Measurements from ENCODE around the gene ZNF845. TPM values are rescaled to one million over a fixed set of nuclear protein-coding genes. Genes with fewer than 3 reads are reported as not detected.
"Not testable (repeated sequence)": the region's sequence is repeated elsewhere in the genome, so short reads cannot be mapped to it uniquely, and the experiment has no call there.

Gene ZNF845
- total RNA-seq, 4 donors from 2014 or later: 4.2 to 7.1 (median 5.2) TPM

DNA sequence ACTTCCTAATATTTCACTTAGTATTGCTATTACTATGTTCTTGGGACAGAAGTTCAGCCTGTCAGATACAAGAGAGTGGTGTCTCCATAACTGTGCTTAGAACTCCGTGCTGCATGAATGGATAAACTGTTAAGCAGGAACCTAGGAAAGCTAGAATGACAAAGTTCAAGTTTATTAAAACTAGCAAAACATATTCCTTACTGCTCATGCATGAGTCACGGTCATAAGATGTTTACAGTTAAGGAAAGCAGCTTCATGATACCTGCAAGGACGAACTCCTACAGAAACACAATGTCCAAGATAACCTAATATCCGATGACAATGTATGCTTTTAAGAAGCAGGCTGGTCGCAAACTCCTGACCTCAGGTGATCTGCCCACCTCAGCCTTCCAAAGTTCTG is 55.4 kb downstream of the ZNF845 start:
- no peaks in the 10 kb centered on the region for H3K27me3 ChIP-seq
- H3K36me3 ChIP-seq: peaks cover 17% of the 10 kb centered on the region
- no peak for TF ChIP-seq EP300 (IDR thresholded peaks at IDR 0.05)
- TF ChIP-seq POLR2AphosphoS5 (IDR thresholded peaks at IDR 0.05): no peak
- TF ChIP-seq, protein P1, sequence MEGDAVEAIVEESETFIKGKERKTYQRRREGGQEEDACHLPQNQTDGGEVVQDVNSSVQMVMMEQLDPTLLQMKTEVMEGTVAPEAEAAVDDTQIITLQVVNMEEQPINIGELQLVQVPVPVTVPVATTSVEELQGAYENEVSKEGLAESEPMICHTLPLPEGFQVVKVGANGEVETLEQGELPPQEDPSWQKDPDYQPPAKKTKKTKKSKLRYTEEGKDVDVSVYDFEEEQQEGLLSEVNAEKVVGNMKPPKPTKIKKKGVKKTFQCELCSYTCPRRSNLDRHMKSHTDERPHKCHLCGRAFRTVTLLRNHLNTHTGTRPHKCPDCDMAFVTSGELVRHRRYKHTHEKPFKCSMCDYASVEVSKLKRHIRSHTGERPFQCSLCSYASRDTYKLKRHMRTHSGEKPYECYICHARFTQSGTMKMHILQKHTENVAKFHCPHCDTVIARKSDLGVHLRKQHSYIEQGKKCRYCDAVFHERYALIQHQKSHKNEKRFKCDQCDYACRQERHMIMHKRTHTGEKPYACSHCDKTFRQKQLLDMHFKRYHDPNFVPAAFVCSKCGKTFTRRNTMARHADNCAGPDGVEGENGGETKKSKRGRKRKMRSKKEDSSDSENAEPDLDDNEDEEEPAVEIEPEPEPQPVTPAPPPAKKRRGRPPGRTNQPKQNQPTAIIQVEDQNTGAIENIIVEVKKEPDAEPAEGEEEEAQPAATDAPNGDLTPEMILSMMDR (IDR thresholded peaks at IDR 0.05): no peak
- no peak for TF ChIP-seq POLR2A (IDR thresholded peaks at IDR 0.05)
- 91% methylated on average over 5 of the region's 5 CpGs for WGBS
- no peak overlapping the region for H3K27ac ChIP-seq
- H3K4me1 ChIP-seq: peaks cover under 1% of the 10 kb centered on the region
- H3K9me3 ChIP-seq: peaks cover 20% of the 10 kb centered on the region
- no peak for DNase-seq (ENCODE audit: low spot score in 2 of 2)
- no peak overlapping the region for H3K4me3 ChIP-seq

DNA sequence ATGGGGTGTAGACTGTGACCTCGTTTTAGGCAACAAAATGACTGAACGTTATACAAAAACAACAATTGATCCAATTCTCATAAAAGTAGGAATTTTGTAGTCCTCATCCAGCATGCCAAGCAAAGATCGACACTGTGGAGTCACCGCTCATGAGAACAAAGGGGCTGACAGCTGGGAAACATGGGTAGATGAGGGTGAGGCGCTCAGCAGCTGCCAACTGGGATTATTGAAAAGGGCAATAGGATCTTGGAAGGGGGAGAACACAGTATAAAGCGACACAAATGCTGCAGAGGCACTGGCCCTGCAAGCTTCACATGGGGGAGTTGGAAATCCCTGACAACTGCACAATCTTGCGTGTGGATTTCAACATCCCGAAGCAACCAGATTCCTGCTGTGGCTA is 56.0 kb downstream of the ZNF845 start:
- 61% methylated on average over 8 of the region's 8 CpGs for WGBS
- H3K9me3 ChIP-seq: peaks cover 16% of the 10 kb centered on the region
- no peaks in the 10 kb centered on the region for H3K27me3 ChIP-seq
- H3K4me1 ChIP-seq: peaks cover 7% of the 10 kb centered on the region
- DNase-seq (ENCODE audit: low spot score in 2 of 2): no peak
- H3K4me3 ChIP-seq: no peak overlapping the region
- H3K36me3 ChIP-seq: peaks cover 15% of the 10 kb centered on the region
- no peak for TF ChIP-seq POLR2A (IDR thresholded peaks at IDR 0.05)
- no peak for TF ChIP-seq EP300 (IDR thresholded peaks at IDR 0.05)
- TF ChIP-seq, protein P1 (IDR thresholded peaks at IDR 0.05): no peak
- no peak for TF ChIP-seq POLR2AphosphoS5 (IDR thresholded peaks at IDR 0.05)
- no peak overlapping the region for H3K27ac ChIP-seq

DNA sequence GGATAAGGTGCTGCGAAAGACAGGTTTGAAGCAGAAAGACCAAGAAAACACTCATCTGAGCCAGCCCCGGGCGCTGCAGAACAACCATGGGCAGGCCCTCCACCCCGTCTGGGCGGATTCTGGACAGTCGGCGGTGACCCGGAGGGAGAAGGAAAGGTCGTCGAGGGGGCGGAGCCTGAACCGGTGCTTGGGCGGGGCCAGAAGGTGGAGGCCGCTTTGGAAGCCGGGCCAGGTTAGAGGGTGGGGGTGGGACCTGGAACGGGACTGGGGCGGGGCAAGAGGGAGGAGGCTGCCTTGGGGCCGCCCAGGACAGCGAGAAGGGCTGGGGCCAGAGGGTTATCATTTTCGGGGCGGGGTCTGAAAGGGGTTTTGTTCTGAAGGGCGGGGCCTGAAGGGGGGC is 56.4 kb downstream of the ZNF845 start:
- Histone ChIP-seq H3K9me3 (peaks cover 14% of the 10 kb centered on the region), H3K4me1 (peaks cover 9% of the 10 kb centered on the region), H3K27me3 (no peaks in the 10 kb centered on the region), H3K4me3 (no peak overlapping the region), H3K36me3 (peaks cover 12% of the 10 kb centered on the region), H3K27ac (no peak overlapping the region)
- WGBS: 21% methylated on average over 20 of the region's 22 CpGs
- no peak for DNase-seq (ENCODE audit: low spot score in 2 of 2)
- TF ChIP-seq POLR2AphosphoS5 (IDR thresholded peaks at IDR 0.05) (no peak), POLR2A (IDR thresholded peaks at IDR 0.05) (no peak), EP300 (IDR thresholded peaks at IDR 0.05) (no peak)
- TF ChIP-seq, protein P1 (IDR thresholded peaks at IDR 0.05): no peak

DNA sequence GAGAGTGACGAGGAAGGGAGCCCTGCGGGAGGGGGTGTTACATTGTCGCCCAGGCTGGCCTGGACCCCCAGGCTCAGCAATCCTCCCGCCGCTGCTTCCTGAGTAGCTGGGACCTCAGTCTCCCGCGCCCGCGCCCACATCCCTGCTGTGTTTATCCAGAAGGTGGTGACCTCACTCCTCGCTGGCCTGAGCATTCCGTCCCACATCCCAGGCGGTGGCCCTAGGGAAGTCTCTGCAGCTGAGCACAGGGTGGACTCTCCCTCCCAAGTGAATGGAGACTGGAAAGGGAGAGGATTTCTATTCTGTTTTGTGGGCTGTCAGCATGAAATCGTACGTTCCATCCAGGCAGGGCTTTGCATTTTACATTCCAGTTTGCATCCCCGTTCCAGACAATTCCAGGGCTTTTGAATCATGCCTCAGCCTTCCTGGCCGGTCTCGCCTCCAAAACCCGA is 61.0 kb downstream of the ZNF845 start:
- 15% methylated on average over 18 of the region's 18 CpGs for WGBS

DNA sequence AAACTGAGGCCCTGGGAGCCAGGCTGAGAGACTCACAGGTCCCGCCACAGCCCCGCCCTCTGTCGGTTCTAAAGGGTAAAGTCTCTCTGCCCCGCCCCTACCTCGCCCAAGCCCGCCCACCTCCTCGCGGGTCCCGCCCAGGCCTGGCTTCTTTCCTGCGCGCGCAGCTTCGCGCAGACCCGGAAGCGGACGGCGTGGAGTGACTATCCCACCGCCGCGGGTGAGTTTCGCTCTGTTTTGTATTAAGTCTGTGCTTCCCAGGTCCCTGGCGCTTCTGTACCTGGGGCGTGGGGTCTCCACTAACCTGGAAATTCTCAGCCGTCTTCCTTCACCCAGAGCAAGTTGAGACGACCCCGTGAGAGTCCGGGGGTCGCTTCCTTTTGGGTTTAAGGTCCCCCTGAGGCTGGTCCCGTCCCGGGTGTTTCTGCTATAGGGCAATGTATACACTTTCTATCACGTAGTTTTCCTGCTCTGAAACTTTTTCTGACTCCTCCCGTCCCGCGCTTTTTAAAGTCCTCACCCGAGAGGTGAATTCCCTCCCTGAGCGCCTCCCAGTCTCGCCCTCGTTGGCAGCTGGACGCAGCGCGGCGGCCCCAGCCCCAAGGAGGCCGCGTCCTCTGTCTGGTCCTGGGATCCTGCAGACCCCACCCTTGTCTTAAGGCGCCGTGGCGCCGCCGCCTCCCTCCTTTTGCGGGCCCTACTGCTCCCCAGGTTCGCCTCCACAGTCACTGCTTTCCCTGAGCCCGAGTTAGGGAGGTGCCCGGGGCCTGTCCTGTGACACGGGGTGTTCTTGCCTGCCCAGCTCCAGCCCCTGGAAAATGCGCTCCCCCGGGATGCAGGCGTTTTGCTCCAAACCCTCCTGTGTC is 61.7 kb downstream of the ZNF845 start, which contains the start of gene ZNF765:
ZNF765 (plus strand) TSS at position 176 of the 866 bp plus-strand sequence. CDS start 2,867 bp downstream, outside the sequence.
- H3K4me3 ChIP-seq: peak within 1 kb of the TSS; percentile 86
- peaks cover 29% of the 10 kb centered on the region for H3K4me1 ChIP-seq
- peak; percentile 97 to 98 for DNase-seq (ENCODE audit: low spot score in 2 of 2)
- under 1% methylated on average over 37 of the region's 58 CpGs for WGBS
- peak in 1 of 3 donors; percentile 54 for TF ChIP-seq POLR2AphosphoS5 (IDR thresholded peaks at IDR 0.05)
- TF ChIP-seq, protein P1 (IDR thresholded peaks at IDR 0.05): peak; percentile 22 to 62
- TF ChIP-seq EP300 (IDR thresholded peaks at IDR 0.05): no peak
- TF ChIP-seq POLR2A (IDR thresholded peaks at IDR 0.05): peak in 1 of 2 donors; percentile 58
- no peaks in the 10 kb centered on the region for H3K9me3 ChIP-seq
- H3K27me3 ChIP-seq: no peaks in the 10 kb centered on the region
- peak within 1 kb of the TSS; percentile 88 for H3K27ac ChIP-seq
- peaks cover 17% of the 10 kb centered on the region for H3K36me3 ChIP-seq

More for the DNA sequence above, 61.0 kb downstream of the ZNF845 start:
- no peaks in the 10 kb centered on the region for H3K27me3 ChIP-seq
- peaks cover 10% of the 10 kb centered on the region for H3K36me3 ChIP-seq
- H3K4me1 ChIP-seq: peaks cover 29% of the 10 kb centered on the region
- peak overlapping the region; percentile 88 for H3K27ac ChIP-seq
- H3K4me3 ChIP-seq: peak overlapping the region; percentile 86
- TF ChIP-seq POLR2AphosphoS5 (IDR thresholded peaks at IDR 0.05) (no peak), EP300 (IDR thresholded peaks at IDR 0.05) (no peak), POLR2A (IDR thresholded peaks at IDR 0.05) (no peak)
- TF ChIP-seq, protein P1 (IDR thresholded peaks at IDR 0.05): no peak
- DNase-seq (ENCODE audit: low spot score in 2 of 2): peak; percentile 67 to 79
- no peaks in the 10 kb centered on the region for H3K9me3 ChIP-seq

DNA sequence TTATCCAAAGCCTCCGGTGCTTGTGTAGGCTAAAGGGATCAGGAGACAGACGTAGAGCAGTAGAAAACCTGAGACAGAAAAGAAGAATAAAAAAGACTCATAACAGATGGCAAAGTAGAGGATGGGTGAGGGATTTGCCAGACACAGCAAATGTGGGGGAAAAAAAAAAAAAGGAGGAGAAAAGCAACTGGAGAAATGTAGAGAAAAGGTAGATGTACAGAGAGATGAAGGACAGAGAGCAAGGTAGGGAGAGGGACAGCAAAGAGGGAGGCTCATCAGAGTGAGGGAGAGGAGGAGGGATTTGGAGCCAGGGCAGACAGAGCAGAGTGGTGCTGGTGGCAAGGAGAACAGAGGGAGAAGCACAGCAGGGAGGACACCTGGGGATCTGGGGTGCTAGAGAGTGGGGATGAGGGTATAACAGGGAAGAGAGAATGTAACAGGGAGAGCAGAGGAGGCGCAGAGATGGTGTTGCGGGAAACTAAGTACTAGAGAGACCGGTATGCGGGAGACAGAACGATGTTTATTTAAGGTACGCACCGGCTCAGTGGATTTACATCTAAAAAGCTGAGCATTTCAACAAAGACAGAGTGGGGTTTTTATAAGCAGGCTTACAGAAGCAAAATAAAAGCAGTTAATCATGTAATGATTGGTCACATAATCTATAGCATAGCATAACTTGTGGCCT is 62.4 kb downstream of the ZNF845 start:
- not testable (repeated sequence) for H3K27me3 ChIP-seq
- 6% methylated on average over 9 of the region's 9 CpGs for WGBS
- H3K27ac ChIP-seq: peak overlapping the region; percentile 88

More for the DNA sequence above, 62.4 kb downstream of the ZNF845 start:
- not testable (repeated sequence) for DNase-seq (ENCODE audit: low spot score in 2 of 2); H3K9me3 ChIP-seq
- peak overlapping the region; percentile 86 for H3K4me3 ChIP-seq
- peaks cover 25% of the 10 kb centered on the region for H3K36me3 ChIP-seq
- H3K4me1 ChIP-seq: peaks cover 29% of the 10 kb centered on the region

All from suprapubic skin (tissue), 4 donors.